Measurements from ENCODE around the gene IGIP.

IGIP gene

DNA sequence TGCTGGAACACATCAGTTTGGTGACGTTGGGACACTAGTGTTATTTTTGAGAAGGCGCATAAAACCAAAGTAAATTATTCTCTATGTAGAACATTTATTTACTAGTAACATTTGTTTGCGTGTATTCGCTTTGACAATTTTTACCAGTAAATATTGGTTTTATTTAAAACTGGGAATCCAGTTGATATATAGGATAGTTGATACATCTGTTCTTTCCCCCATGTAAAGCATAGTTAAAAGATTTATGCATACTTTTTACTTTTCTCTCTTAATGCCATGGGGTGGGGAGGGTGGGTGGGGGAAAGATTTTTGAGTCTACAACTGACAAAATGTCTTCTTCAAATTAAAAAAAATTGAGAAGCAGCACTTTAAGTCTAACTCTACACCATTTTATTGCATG lies at the start of gene IGIP:
TSS of gene IGIP (plus strand) at position 301 of the 400 bp plus-strand sequence. CDS start 2,540 bp downstream, outside the sequence.
- DNase-seq: no peak

DNA sequence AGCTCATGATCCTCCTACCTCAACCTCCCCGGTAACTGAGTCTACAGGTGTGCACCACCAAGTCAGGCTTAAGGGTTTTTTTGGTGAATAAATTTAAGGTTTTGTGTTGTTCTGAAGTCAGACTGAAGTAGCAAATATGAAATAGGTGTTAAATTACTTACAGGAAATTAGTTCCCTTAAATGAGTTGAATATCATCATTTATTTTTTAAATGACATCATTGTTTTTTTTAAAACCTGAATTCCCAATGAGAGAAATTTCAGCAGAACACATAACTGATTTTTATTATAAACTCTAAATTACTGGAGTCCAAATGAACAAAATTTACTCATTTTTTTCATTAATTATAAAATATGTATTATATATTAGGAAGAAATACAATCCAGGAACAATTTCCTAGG lies 49.6 kb upstream of the IGIP start:
- DNase-seq: no peak

DNA sequence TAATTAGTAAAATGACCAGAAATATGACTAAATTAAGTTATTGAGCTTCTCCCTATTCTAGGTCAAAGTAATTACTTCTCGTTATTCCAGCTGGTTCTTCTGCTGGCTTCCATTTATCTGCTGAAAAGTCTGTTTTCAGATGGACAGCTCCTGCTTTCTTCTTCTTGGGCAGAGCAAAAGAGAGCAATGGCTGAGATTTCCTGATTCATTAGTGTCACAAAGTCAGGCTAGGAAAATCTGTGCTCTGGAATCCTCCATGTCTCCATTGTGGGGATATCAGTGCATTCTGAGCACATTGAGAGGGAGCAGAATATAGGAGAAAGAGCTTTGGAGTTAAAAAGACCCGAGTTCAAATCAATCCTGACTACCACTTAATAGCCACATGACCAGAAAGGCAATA lies 48.9 kb upstream of the IGIP start:
- DNase-seq: no peak

DNA sequence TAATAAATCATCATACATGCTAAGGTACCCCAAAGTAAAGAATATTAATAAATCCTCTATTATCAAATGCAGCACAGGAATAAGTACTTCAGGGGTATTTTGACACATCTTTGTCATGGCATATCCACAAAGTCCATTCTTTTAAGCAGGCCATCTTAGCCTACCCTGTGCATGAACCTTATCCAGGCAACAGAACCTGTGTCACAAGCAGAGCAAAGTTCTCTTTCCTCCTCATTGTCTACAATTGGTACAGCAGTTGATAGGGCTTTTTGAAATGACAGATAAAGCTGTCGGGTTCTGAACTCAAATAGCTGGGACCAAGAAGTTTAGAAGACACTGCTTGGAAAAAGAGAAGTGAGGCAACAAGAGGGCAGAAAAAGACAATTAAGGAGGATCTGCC lies 42.6 kb upstream of the IGIP start:
- DNase-seq: no peak

DNA sequence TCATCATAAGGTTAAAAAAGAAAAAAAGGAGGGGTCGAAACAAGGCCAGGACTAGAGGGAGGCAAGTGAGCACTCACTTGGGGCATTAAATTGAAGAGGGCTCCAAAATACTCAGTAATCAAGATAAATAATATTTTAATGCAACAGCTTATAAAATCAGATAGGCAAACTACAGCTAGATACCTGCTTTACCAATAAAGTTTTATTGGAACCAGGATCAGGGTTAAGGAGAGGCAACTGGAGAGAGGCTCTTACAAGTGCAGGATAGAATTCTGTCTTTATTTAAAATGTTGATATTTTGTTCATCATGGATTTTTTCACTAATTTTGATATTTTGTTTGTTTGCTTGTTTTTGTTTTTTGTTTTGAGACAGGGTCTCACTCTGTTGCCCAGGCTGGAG lies 42.1 kb upstream of the IGIP start:
- DNase-seq: no peak

DNA sequence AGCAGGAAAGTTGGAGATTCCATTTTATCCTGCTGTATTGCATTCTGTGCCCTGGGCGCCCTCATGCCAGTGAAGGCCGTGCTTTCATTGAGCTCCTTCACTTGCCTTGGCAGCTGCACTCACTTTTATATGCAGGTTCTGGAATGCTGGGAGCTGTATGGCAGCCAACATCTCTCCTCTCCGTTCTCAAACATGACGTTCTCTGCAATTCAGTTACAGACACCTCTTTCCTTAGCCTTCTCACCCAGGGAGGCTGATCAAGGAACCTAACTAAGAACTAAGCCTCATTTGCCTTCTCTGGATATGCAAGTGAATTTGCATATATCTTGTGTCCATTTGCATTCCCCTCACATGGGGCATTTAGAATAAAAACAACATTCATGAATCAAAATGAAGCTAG lies 41.2 kb upstream of the IGIP start:
- no peak for DNase-seq

DNA sequence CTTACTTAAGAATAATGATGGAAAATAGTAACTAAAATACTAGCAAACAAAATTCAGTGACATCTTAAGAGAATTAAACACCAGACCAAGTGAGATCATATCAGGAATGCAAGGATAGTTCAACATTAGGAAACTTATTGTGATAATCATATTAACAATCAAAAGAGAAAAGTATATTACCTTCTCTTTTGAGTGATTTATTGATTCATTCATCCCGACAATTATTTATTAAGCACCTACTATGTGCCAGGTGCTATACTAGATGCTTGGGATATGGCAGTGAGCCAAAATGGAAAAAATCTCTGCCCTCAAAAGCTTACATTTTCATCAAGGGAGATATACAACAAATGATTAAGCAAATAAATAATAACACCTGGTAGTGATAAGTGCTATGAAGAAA lies 35.5 kb upstream of the IGIP start:
- DNase-seq: no peak

DNA sequence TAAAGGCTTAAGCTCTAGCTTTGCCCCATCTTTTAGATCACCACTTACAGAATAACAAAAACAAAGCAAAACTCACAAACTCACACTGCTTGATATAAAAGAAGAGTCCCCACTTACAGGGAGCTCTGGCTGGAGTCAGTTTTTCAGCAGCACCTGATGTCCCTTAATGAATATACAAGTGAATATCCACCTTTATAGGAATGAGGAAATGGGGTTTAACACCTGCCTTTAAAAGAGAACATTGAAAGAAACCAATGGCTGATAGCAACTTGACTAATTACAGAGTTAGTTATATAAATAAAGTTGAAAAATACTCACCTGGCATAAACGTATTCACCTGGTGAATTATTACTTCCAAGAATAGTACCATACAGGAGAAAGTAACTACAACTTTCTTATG lies 32.6 kb upstream of the IGIP start:
- no peak for DNase-seq

DNA sequence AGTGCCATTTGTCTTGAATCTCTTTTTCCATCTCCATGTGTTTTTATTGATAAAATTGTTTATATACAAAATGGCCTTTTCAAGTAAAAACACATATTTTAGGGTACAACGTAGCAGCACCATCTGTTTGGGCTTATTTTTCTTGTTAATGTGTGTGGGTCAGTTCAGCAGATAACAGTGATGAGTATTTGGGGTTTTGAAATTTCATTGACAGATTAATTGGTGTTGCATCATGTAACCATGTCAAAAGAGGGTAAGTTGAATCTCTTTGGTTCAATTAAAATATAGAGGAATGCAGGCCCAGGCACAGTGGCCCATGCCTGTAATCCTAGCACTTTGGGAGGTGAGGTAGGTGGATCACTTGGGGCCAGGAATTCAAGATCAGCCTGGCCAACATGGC lies 31.9 kb upstream of the IGIP start:
- no peak for DNase-seq

DNA sequence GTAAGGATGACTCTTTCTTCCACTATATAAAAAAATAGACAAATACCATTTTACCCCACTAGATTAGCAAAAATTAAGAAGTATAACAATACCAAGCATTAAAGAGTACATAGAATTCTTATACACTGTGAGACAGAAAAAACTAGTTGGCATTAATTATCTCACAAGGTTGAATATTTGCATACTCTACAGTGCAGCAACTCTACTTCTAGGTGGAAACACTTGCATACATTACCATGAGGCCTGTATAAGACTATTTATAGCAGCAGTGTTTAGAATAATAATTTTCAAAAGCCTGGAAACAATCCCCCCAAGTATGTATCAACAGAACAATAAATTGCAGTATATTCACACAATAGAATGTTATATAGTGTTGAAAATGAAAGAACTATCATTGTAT lies 30.8 kb upstream of the IGIP start:
- no peak for DNase-seq

DNA sequence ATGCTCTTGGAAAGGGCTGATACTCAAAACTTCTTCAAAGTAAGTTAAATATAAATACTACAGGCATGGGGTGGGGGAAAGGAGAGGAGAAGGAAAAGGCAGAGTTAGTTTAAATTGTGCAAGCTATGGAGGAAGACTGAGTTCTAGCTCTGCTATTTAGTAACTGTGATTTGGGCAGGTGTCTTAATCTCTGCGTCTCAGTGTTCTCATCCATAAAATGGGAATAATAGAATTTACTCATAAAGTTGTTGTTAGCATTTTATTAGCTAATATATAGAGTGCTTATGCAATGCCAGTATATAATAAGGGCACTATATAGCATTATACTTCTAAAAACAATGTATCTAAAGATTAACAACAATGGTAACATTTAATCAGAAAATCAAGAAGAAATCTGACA lies 24.6 kb upstream of the IGIP start:
- no peak for DNase-seq

DNA sequence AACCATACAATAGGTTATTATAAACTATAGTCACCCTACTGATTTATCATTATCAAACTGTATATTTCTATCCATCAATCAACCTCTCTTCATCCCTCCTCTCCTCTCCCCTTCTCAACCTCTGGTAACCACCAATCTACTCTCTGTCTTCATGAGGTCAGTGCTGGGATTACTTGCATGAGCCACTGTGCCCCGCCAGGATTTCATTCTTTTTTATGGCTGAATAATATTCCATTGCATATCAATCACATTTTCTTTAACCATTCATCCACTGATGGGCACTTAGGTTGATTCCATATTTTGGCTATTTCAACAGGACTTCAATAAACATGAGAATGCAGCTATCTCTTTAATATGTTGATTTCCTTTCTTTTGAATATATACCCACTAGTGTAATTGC lies 22.6 kb upstream of the IGIP start:
- no peak for DNase-seq

DNA sequence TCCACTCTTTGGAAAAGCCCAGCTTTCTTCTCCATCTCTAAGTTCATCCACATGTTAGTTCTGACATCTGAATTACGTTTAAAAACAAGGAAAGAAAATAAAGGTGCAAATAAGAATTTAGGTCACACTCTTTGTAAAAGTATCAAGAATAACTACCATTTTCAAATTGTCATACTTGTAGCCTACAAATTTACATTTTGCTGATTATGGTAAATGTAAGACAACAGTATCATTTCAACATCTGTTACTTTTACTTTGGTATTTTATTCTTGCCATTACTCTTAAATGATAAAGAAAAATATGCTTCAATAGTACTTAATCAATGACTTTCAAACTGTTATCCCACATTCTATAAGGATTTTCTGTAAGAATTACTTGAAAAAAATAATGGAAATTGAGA lies 21.6 kb upstream of the IGIP start:
- DNase-seq: no peak

DNA sequence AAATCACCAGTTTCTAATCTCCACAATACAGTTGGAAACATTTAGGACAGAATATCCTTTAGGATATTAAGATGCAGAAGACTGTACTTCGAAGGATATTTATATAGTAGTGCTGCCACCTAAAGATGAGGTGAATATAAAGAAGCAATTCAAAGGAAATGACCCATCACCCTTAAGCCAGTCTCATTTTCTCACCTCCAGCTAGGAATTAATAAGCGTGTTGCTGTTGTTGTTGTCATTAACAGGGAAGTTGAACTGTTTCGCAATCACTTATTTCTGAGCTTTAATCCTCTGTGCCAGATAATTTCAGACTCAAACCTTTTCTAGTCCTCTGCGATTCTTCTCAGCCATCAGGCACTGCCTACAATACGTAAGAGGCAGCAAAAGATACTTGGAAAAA lies 19.6 kb upstream of the IGIP start:
- DNase-seq: peak in 2 of 3 experiments; percentile 2 to 15

DNA sequence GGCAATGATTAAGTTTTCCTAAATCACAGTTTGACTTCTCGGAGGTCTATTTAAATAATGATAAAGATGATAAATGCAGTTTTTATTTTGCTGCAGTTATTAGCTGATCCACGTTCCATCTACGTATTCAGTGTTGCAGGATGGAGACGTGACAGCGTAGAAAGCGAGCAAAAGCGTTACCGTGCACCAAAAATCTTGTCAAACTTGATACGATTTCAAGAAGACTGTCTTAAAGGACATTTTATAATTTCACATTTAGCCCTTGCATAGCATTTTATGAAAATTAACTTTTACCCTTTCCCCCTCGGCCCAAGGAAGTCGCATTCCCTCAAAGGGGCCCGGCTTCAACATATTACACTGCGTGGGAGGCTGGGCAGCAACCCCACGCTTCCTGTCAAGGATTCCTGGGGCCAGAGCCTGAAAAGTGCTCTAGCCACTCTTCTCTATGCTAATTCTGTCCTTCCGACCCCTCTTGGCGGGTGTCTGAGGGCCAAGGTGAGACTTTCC lies 18.9 kb upstream of the IGIP start:
- no peak for DNase-seq

DNA sequence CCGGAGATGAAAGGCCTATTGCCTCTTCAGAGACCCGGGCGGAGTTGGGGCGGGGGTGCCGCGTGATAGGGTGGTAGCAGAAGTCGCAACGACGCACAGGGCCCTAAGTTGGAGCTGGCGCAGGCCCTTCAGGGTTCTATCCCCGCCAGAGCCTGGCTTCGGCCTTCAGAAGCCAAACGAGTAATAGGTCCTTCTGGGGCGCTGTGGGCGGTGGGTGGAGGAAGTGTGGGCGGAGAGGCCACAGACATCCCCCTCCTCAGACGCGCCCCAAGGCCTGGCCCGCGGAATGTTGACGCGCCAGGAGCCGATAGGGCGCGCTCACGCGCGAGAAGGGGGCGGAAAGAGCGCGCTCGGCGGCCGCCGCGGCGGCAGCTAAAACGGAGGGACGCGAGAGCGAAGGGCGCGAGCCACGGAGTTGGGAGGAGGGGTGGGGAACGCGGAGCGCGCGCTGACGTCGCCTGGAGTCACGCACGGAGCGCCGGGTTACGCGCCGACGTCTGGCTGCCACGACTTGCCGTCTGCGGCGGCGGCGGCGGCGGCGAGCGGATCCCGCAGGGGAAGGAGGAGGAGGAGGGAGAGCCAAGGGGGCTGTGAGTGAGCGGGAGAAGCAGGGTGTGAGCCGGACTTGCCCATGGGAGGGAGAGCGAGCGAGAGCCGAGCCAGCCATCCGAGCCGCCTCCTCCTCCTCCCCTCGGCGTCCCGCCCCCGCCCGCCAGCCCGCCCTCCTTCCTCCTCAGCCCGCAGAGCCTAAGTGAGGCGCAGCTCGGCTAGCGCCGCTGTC lies 18.2 kb upstream of the IGIP start:
- peak; percentile 91 to 93 (median 93) for DNase-seq

DNA sequence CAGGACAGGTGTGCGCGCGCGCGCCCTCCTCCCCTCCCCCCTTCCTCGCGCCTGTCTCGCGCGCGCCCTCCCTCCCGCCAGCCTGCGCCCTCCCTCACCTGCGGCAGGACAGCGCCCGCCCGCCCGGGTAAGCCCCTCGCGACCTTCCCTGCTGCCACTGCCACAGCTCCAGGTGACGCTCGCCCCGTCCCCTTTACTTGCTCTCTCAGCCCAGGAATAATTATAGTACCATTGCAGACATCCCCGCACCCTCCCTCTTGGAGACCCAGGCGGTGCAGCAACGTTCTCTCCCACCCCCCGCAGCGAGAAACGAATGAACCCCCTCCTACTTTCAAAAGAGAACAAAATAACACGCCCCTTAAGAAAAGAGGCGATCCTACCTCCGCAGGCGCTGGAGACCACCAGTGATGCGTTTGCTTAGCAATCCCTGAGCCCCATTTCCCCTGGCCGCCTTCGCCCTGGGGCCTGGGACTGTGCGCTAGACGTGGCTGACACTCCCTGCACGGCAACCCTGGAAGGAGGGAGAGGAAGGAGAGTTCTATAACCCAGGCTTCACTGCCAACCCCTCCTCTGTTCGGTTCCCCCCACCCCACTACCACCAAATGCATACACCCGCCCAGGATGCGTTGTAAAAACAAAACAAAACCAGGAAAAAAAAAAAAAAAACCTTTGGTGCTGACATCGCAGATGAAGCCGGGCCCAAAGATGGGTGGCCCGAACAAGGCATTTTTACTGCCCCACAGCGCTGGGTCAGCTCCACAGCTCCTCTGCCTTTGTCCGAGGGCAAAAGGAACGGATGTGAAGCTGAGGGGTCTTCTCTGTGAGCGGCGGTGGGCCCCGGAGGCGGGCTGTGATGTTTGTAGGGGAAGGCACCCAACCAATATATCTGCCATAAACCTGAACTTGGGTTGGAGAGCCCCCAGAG lies 17.4 kb upstream of the IGIP start:
- DNase-seq: peak in 2 of 3 experiments; percentile 35 to 73

DNA sequence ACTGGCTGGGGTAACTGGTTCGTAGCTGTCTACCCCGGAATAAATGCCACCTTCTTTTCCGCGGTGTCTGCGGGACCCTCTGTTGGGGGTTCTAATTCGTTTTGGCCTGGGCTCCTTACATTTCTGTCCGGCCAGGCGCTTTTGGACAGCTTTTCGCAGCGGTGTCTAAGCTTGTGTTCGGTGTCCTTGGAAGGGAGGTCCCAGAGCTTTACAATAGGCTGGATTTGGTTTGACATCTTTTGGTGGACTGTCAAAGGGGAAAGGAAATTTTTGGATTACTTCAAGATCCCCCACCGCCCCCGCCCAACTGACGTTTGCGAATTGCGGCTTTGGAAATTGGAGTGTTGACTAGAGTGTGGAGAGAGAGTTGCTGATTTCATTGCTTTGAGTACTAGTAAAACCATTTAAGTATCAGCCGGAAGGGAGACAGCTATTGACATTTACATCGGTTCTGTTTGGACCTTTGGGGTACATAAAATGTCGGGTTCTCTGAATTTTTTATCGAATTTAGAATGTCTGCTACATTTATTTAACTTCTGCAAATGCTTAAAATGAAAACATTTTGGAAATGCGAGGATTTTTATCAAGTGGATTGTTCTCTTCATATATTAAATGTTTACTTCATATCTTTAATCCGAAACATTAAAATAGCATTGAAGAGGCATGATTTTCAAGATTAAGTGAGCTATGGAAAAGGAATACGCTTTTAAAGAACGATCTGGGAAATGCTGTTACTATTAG lies 16.5 kb upstream of the IGIP start:
- peak in 2 of 3 experiments; percentile 12 to 27 for DNase-seq

DNA sequence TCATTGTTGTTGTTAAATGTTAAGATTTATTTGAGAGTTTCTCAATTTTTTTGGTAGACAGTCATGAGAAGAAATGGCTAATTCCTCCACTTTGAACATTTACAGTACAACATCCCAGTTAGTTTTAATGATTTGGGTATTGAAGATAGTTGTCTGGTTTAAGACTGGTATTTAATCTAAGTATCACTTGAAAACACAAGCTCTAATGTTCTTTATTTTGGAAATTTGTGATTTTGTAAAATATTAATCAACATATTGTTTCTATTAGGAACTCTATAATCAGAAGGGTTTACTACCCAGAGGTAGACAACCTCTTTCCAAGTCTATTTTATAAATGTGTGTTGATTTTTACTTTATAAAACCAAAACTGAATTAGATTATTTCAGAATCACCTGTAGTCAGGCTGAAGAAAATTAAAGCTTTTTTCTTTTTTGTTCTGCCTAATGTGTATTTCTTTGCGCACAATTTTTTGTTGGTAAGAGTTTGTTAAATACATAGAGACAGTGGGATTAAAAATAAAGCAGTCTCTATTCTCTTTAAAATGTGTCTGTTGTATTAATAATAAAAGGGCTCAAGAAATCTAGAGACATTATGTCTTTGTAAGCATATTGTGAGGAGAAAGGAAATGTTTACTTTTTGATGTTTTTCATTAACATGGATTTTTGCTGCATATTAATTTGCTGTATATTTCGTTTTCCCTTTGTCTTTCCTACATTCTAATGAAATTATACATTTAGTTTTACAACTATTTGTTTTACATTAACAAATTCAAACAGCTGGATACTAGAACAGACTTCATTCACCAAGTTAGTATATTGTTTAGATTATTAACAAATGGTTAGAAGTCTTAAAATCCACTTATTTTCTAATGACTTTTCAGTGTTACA lies 15.7 kb upstream of the IGIP start:
- DNase-seq: no peak

DNA sequence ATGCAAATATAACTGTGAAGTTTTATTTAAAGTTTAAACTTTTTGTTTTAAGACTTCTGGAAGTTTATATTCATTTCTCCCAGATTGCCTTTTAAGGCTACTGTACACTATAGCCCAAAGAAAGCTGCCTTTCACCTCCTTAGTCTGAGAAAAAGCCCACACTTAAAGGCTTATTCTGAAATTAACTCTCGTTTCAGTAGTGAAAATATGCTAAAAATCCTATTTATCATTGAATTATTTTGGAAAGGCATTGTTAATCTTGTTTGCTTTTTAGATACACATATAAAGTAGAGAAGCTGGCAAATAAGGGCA lies 15.1 kb upstream of the IGIP start:
- DNase-seq: no peak

DNA sequence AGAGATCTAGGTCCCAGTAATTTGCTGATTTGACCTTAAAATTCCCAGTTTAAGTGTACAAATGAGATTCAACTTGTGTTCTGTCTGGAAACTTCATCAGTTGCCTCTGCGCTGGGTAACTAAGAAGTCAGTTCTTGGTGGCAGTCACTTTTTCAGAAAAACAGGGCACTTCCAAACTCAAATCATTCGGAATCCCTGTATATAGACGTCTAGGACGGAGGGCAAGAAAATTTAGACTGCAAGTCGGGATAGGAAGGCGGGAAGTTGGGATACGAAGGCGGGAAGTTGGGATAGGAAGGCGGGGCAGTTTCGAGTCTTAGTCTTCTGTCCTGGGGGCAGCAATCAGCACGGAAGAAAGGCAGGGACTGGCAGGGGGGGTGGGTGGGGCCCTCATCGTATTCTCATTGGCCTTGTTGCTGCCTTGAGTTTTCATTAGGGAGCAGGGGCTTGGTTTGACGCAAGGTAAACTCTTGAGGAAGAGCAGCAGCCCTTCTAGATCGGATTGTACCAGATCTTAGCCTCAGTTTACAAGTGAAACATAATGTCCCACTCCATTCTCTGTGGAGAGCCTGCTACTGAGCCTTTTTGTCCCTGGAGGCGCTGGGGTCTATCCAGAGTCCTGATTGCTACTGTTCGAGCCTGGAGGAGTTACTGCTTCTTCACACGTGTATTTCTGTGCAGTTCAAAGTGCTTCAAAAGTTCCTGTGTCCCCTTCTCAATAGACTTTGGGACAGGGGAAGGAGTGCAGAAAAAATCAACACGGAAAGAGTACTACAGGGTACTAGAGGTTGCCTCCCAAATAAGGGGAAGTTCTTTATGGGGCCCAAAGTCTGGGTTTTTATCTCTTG lies 14.5 kb upstream of the IGIP start:
- no peak for DNase-seq
